ENCODE measurements around the gene LYSMD3.

The LYSMD3 gene

GRCh38 chr5:90483206-90483605, 46.2 kb downstream of the LYSMD3 start:
- no peak for DNase-seq

- DNase-seq: no peak
Observed at GRCh38 chr5:90480699-90481098, 48.7 kb downstream of the LYSMD3 start.

GRCh38 chr5:90479611-90480385, 49.6 kb downstream of the LYSMD3 start:
- no peak for DNase-seq

GRCh38 chr5:90477621-90478215, 51.7 kb downstream of the LYSMD3 start:
- peak in 2 of 51 donors; percentile 27 to 32 for DNase-seq

GRCh38 chr5:90477073-90477472, 52.3 kb downstream of the LYSMD3 start:
- DNase-seq: peak in 8 of 51 donors; percentile 1 to 32 (median 9)

- peak in 1 of 51 donors; percentile 32 for DNase-seq
Observed at GRCh38 chr5:90476391-90476790, 53.0 kb downstream of the LYSMD3 start.

GRCh38 chr5:90475436-90475980, 53.9 kb downstream of the LYSMD3 start:
- no peak for DNase-seq

GRCh38 chr5:90474235-90475107, 54.9 kb downstream of the LYSMD3 start, which contains the start of the genes MBLAC2 and POLR3G:
Gene MBLAC2 (minus strand): TSS chr5:90474771. CDS start chr5:90474292, 479 bp downstream.
Gene POLR3G (plus strand): TSS chr5:90474864. CDS start chr5:90485568, 10,704 bp downstream.
- peak; percentile 53 to 94 (median 85) for DNase-seq

- peak in 28 of 51 donors; percentile 8 to 70 (median 44) for DNase-seq
Observed at GRCh38 chr5:90473396-90474234, 55.8 kb downstream of the LYSMD3 start.

- peak in 1 of 51 donors; percentile 50 for DNase-seq
Observed at GRCh38 chr5:90472783-90473395, 56.5 kb downstream of the LYSMD3 start.
